Mammary epithelial cell (primary cell): ENCODE measurements around the gene NOD1.

Experiments used
- CTCF ChIP-seq, 2 donors: IDR thresholded peaks in 1 of 2; conservative IDR thresholded peaks in 1 of 2; 2 replicates each; pipeline ENCODE4 v1.5.1; 2011 to 2012; ENCODE audit warnings: inconsistent platforms in 2 of 2, low read length in 2 of 2, mild to moderate bottlenecking in 2 of 2, control low read depth in 1 of 2, low read depth in 1 of 2; ENCODE audit not compliant: insufficient read depth in 1 of 2; ENCODE audit errors: extremely low read depth in 1 of 2
- EZH2 ChIP-seq: IDR thresholded peaks from 2 replicates; pipeline ENCODE4 v1.6.1; 2012; ENCODE audit warnings: low read length, inconsistent platforms, borderline replicate concordance

GRCh38 chr7:30525429-30525828, 46.8 kb upstream of the NOD1 start:
- TF ChIP-seq CTCF (conservative IDR thresholded peaks at IDR 0.05 in 1 of 2, IDR thresholded peaks at IDR 0.05 in 1 of 2; ENCODE audit: extremely low read depth in 1 of 2, insufficient read depth in 1 of 2, low read depth in 1 of 2, low read length in 2 of 2) = no peak
- no peak for TF ChIP-seq EZH2
